Keratinocyte (primary cell): ENCODE measurements around the gene PLAA.

Experiments used
- CTCF ChIP-seq, 3 experiments: IDR thresholded peaks in 1 of 3; conservative IDR thresholded peaks in 1 of 3; optimal IDR thresholded peaks in 1 of 3; 2 replicates in 2 of 3; 3 replicates in 1 of 3; pipeline versions ENCODE3 to v1.5.1; 2011; ENCODE audit warnings: low read length in 3 of 3, mild to moderate bottlenecking in 3 of 3, moderate library complexity in 2 of 3, control low read depth in 1 of 3, inconsistent platforms in 1 of 3; ENCODE audit not compliant: insufficient read depth in 2 of 3; ENCODE audit errors: extremely low read depth in 1 of 3
- EZH2 ChIP-seq: IDR thresholded peaks from one replicate; pipeline ENCODE4 v1.6.1; 2012; ENCODE audit warnings: inconsistent platforms, mild to moderate bottlenecking, low read length, moderate library complexity

DNA sequence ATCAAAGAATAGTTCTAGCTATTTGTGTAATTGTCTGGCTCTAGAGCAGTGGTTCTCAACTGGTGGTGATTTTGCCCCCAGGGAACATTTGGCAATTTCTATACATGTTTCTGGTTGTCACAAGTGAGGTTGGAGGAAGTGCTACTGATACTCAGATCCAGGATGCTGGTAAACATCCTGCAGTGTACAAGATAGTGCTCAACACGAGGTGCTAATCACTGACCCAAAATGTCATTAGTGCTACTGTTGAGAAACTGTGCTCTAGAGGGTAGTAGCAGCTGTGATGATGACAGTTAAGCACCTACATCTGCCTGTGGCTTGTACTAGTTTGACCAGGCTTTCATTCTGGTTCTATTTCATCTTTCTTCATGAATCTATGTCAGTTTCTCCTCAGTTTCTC lies 36.3 kb upstream of the PLAA start:
- TF ChIP-seq CTCF (optimal IDR thresholded peaks at IDR 0.05 in 1 of 3, IDR thresholded peaks at IDR 0.05 in 1 of 3, conservative IDR thresholded peaks at IDR 0.05 in 1 of 3; ENCODE audit: extremely low read depth in 1 of 3, insufficient read depth in 2 of 3, low read length in 3 of 3) (no peak), EZH2 (no peak)
